ENCODE results near the gene PPFIA4. TPM values are rescaled to one million over a fixed set of nuclear protein-coding genes. Genes with fewer than 3 reads are reported as not detected.

Gene PPFIA4
- total and polyA plus RNA-seq, 2 donors, result 1.3 to 6.5 TPM

DNA sequence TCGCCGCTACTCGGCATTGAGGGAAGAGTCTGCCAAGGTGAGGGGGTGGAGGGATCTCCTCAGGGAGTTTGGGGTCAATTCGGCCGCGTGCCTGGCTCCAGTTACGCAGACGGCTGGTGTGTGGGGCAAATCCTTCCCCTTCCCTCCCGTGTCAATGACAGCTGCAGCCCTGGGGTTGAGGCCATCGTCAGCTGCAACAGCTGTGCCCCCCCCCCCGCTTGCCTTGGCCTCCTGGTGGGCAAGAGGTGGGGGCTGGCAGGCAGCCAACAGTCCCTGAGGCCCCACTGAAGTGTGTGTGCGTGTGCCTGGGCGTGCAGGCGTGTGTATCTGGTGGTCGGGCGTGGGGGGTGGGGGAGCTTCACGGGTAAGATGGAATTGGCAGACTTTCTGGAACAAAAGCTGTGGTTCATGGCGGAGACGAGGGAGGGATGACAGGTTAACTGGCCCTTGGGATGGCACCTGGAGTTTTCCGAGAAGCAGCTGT is 25.6 kb downstream of the PPFIA4 start:
- Histone ChIP-seq H3K36me3 (ENCODE audit: insufficient read depth) (no peaks in the 10 kb centered on the region), H3K4me1 (ENCODE audit: insufficient read depth) (no peaks in the 10 kb centered on the region), H3K27ac (ENCODE audit: low read depth) (no peak overlapping the region), H3K4me3 (ENCODE audit: low read depth, low read length) (no peak overlapping the region)
- WGBS, result 57% methylated on average over 20 of the region's 20 CpGs
- DNase-seq (ENCODE audit: extremely low spot score), result no peak

DNA sequence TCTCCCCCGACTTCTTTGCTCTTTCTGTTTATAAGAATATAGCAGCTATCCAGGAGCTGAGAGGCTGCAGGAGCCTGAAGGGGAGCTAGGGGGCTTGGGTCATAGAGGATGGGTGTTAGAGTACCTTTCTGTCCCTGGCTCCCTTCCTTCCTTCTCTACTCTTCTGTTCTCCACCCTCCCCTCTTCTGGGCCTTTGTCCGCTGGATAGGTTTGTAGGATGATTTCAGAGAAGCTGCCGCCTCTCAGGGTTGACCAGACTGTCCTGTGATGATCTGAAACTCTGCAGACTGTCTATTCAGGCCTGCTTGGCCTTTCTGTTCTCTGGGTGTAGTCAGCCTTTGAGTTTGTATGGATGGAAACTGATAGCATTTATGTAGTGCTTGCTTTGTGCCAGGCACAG is 26.3 kb downstream of the PPFIA4 start:
- H3K4me3 ChIP-seq (ENCODE audit: low read depth, low read length), result no peak overlapping the region
- no peak overlapping the region for H3K27ac ChIP-seq (ENCODE audit: low read depth)
- no peaks in the 10 kb centered on the region for H3K36me3 ChIP-seq (ENCODE audit: insufficient read depth)
- H3K4me1 ChIP-seq (ENCODE audit: insufficient read depth), result no peaks in the 10 kb centered on the region
- DNase-seq (ENCODE audit: extremely low spot score), result no peak
- 85% methylated on average over 3 of the region's 3 CpGs for WGBS

DNA sequence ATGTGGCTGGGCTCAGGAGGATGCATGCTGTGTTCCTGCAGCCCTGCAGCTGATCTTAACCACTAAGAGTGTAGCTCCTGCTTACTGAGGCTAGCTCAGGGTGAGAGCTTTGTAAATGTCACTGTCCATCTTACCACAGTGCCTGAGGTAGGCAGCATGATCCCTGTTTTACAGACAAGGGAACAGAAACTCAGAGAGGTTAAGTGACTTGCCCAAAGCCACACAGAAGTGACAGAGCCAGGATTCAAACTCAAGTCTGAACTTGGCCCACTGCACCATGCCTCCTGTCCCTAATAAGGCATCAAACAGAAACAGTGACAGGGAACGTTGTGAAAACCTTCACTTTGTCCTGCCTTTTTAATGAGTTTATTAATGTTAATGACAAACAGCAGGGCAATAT is 27.9 kb downstream of the PPFIA4 start:
- WGBS, result 89% methylated on average over 1 of the region's 1 CpG

DNA sequence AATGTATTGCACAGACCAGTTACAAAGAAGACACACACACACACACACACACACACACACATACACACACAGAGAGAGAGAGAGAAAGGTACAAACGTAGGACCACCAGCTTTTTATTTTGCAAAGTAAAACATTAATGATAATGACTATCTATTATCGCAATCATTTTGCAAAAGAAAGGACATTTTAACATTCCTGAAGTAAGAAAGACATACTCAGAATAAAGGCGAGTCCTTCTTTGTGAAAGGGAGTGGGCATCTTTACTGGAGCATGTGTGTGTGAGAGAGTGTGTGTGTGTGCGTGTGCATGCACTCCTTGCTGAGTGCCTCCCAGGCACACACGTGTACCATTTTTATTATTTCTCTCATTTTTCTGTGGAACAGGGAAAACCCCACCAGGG is 28.4 kb downstream of the PPFIA4 start:
- Histone ChIP-seq H3K4me1 (ENCODE audit: insufficient read depth) (no peaks in the 10 kb centered on the region), H3K27ac (ENCODE audit: low read depth) (no peak overlapping the region), H3K4me3 (ENCODE audit: low read depth, low read length) (no peak overlapping the region), H3K36me3 (ENCODE audit: insufficient read depth) (no peaks in the 10 kb centered on the region)
- DNase-seq (ENCODE audit: extremely low spot score), result no peak
- 86% methylated on average over 5 of the region's 5 CpGs for WGBS

More for the DNA sequence above, 27.9 kb downstream of the PPFIA4 start:
- no peaks in the 10 kb centered on the region for H3K36me3 ChIP-seq (ENCODE audit: insufficient read depth)
- no peaks in the 10 kb centered on the region for H3K4me1 ChIP-seq (ENCODE audit: insufficient read depth)
- no peak overlapping the region for H3K4me3 ChIP-seq (ENCODE audit: low read depth, low read length)
- DNase-seq (ENCODE audit: extremely low spot score), result no peak
- no peak overlapping the region for H3K27ac ChIP-seq (ENCODE audit: low read depth)

DNA sequence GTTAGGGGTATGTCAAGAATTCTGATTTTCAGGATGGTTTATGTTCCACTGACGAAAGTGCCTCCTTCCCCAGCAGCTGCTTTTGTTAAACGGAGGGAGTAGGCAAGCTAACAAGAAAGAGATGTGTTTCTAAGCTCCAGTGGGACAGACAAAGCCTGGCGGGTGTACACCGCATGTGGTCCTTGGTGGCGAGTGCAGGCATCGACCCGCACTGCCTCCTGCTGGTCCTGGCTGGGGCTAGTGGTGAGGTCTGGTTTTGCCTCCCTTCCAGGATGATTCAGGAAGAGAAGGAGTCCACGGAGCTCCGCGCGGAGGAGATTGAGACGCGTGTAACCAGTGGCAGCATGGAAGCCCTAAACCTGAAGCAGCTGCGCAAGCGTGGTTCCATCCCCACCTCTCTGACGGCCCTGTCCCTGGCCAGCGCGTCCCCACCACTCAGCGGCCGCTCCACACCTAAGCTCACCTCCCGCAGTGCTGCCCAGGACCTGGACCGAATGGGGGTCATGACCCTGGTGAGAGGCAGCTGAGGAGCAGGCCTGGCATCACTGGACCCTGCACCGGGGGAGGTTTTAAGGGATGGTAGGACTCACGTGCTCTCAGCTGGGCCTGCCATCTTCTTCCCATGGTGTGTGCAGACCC is 29.0 kb downstream of the PPFIA4 start:
- no peak for DNase-seq (ENCODE audit: extremely low spot score)
- WGBS, result 94% methylated on average over 24 of the region's 24 CpGs
- Histone ChIP-seq H3K36me3 (ENCODE audit: insufficient read depth) (no peaks in the 10 kb centered on the region), H3K4me3 (ENCODE audit: low read depth, low read length) (no peak overlapping the region), H3K4me1 (ENCODE audit: insufficient read depth) (no peaks in the 10 kb centered on the region), H3K27ac (ENCODE audit: low read depth) (no peak overlapping the region)

DNA sequence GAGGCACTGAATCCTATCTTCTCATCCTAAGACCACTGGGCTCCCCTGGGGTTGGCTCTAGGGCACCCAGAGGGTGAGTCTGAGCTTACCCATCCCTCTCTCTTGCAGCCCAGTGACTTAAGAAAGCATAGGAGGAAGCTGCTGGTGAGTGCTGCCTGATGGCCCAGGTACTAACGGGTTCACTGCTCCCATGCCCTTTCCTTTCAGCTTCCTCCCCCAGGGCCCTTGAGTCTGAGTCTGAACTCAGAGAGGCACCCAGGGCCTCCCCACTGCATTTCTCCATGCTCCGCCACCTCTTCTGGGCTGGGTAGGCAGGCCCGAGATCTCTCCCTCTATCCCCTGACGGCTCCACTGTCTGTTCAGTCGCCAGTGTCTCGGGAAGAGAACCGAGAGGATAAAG is 29.7 kb downstream of the PPFIA4 start:
- Histone ChIP-seq H3K4me1 (ENCODE audit: insufficient read depth) (no peaks in the 10 kb centered on the region), H3K4me3 (ENCODE audit: low read depth, low read length) (no peak overlapping the region), H3K27ac (ENCODE audit: low read depth) (no peak overlapping the region), H3K36me3 (ENCODE audit: insufficient read depth) (no peaks in the 10 kb centered on the region)
- 88% methylated on average over 7 of the region's 7 CpGs for WGBS
- DNase-seq (ENCODE audit: extremely low spot score), result no peak

DNA sequence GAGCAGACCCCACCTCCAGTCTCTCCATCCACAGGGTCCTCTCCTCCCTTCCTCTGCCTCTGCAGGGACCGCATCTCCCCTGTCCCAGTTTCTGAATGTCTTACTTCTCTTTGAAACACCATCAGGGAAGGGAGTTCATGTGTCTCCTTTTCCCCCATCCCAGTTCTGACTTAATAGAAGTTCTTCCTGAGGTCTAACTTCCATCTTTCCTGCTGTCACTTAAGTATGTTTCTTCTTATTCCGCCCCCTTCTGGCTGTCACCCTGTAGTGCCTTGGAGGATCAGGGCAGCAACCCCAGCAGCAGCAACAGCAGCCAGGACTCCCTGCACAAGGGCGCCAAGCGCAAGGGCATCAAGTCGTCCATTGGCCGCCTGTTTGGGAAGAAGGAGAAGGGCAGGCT is 30.2 kb downstream of the PPFIA4 start:
- no peaks in the 10 kb centered on the region for H3K4me1 ChIP-seq (ENCODE audit: insufficient read depth)
- no peak overlapping the region for H3K27ac ChIP-seq (ENCODE audit: low read depth)
- no peaks in the 10 kb centered on the region for H3K36me3 ChIP-seq (ENCODE audit: insufficient read depth)
- H3K4me3 ChIP-seq (ENCODE audit: low read depth, low read length), result no peak overlapping the region
- WGBS, result 96% methylated on average over 6 of the region's 6 CpGs
- DNase-seq (ENCODE audit: extremely low spot score), result no peak

DNA sequence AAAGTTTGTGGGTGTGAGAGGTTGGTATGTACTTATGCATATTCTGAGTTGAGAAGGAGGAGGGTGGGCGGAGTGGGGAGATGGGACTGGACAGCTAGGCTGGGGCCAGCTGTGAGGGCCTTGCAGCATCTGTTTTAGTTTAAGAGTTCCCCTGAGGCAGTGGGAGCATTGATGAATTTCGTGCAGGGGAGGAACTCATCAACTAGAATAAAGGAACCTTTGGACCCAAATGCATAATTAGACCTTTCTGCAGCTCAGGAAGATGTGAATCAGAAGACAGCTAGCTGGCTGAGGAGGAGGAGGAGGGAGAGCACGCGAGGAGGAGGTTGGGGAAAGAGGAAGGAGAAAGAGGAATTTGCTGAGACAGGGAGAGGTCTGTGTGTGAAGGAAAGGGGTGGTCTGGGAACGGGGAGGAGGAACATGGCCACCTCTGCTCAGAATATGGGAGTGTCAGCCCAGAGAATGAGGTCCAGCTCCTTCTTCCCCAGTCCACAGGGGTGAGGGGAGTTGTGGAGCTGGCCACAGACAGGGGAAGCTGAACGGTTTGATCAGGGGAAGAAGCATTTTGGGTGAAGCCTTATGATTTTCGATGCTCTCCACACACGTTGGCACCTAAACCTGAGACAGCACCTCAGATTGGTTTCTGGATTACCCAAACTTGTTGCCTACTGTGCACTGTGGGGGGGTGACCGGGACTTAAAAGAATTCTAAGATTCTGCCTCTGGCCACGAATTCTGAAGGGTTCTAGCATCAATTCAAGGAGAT is 31.8 kb downstream of the PPFIA4 start:
- no peak overlapping the region for H3K4me3 ChIP-seq (ENCODE audit: low read depth, low read length)
- H3K27ac ChIP-seq (ENCODE audit: low read depth), result no peak overlapping the region
- peak; percentile 51 for DNase-seq (ENCODE audit: extremely low spot score)
- no peaks in the 10 kb centered on the region for H3K4me1 ChIP-seq (ENCODE audit: insufficient read depth)
- 61% methylated on average over 10 of the region's 10 CpGs for WGBS
- no peaks in the 10 kb centered on the region for H3K36me3 ChIP-seq (ENCODE audit: insufficient read depth)

DNA sequence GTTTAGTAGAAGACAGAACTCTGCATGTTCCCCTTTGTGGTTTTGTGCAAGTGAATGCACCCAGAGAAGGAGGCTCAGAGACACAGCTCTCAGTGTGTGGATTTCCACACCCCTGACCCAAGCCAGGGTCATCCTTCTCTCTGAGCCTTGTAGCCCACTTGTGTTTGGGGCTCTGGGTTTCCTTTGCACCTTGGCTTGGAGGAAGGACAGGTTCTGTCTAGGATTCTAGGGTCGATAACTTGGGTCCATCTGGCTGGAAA is 32.3 kb downstream of the PPFIA4 start:
- H3K36me3 ChIP-seq (ENCODE audit: insufficient read depth), result no peaks in the 10 kb centered on the region
- H3K4me3 ChIP-seq (ENCODE audit: low read depth, low read length), result no peak overlapping the region
- 93% methylated on average over 1 of the region's 1 CpG for WGBS

DNA sequence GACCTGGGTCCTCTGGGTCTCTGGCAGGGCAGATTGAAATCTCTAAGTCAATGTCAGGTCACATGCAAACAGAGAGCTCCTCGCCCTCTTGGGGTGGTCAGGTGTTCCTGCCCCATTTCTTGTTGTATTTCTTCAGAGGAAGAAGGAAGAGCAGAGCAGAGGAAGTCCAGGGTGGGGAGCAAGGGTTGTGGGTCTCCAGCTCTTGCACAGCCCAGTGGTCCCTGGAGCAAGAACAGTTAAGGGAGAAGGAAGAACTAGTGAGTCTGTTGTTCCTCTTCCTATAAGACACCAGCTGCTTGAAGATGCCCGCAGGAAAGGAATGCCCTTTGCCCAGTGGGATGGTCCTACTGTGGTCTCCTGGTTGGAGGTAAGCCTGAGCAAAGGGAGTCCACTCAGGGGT is 33.2 kb downstream of the PPFIA4 start:
- no peak for DNase-seq (ENCODE audit: extremely low spot score)
- Histone ChIP-seq H3K36me3 (ENCODE audit: insufficient read depth) (no peaks in the 10 kb centered on the region), H3K27ac (ENCODE audit: low read depth) (no peak overlapping the region), H3K4me1 (ENCODE audit: insufficient read depth) (no peaks in the 10 kb centered on the region), H3K4me3 (ENCODE audit: low read depth, low read length) (no peak overlapping the region)
- WGBS, result 92% methylated on average over 2 of the region's 2 CpGs

More for the DNA sequence above, 32.3 kb downstream of the PPFIA4 start:
- no peak for DNase-seq (ENCODE audit: extremely low spot score)
- Histone ChIP-seq H3K27ac (ENCODE audit: low read depth) (no peak overlapping the region), H3K4me1 (ENCODE audit: insufficient read depth) (no peaks in the 10 kb centered on the region)

DNA sequence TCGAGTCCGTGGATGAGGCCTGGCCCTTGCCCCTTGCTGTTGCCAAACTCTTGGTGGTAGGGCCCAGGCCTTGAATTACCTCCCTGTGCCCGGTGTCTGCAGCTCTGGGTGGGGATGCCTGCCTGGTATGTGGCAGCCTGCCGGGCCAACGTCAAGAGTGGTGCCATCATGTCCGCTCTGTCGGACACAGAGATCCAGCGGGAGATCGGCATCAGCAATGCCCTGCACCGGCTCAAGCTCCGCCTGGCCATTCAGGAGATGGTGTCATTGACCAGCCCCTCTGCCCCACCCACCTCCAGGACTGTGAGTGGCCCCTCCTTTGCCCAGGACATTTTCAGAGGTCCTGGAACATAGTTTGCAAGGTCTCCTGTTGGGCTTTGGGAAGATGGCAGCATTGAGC is 33.8 kb downstream of the PPFIA4 start:
- no peak for DNase-seq (ENCODE audit: extremely low spot score)
- no peaks in the 10 kb centered on the region for H3K4me1 ChIP-seq (ENCODE audit: insufficient read depth)
- 96% methylated on average over 11 of the region's 11 CpGs for WGBS
- H3K36me3 ChIP-seq (ENCODE audit: insufficient read depth), result no peaks in the 10 kb centered on the region
- H3K27ac ChIP-seq (ENCODE audit: low read depth), result no peak overlapping the region
- no peak overlapping the region for H3K4me3 ChIP-seq (ENCODE audit: low read depth, low read length)

DNA sequence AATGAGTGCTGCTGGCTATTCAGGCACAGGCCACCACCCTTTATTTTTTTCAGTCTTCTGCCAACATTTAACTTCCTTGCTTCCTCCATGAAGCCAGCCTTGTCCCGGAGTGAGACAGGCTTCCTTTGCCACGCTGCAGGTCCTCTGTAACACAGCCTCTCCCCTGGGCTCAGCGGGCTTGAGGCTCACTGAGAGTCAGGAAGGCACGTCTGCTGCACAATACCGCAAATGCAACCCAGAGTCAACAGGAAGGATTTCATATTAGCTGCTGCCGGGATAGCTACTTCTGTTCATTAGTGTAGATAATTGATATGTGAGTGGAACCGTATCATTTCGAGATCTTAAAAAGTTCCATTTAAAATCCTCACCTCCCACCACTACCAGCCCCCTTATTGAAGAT is 37.0 kb downstream of the PPFIA4 start:
- no peak overlapping the region for H3K4me3 ChIP-seq (ENCODE audit: low read depth, low read length)
- WGBS, result 79% methylated on average over 8 of the region's 8 CpGs
- no peaks in the 10 kb centered on the region for H3K4me1 ChIP-seq (ENCODE audit: insufficient read depth)
- DNase-seq (ENCODE audit: extremely low spot score), result no peak
- no peaks in the 10 kb centered on the region for H3K36me3 ChIP-seq (ENCODE audit: insufficient read depth)
- H3K27ac ChIP-seq (ENCODE audit: low read depth), result no peak overlapping the region

DNA sequence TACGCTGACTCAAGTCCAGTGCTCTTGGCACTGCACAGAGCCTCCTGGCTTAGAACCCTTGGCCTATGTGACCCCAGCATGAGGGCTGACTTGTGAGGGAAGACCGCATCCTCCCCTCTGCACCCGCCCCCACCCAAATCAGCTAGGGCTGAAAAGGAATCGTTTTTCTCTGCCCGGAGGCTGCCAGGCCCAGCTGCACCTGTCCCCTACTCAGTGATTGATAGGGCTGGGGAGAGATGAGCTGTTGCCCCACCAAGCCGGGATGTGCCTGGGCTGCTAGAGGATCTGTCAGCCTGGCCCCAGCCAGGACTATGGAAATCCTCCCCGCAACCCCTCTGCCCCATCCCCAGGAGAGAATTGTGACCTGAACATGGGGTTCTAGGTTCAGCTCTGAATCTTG is 38.9 kb downstream of the PPFIA4 start:
- no peaks in the 10 kb centered on the region for H3K36me3 ChIP-seq (ENCODE audit: insufficient read depth)
- no peak overlapping the region for H3K27ac ChIP-seq (ENCODE audit: low read depth)
- no peak overlapping the region for H3K4me3 ChIP-seq (ENCODE audit: low read depth, low read length)
- no peaks in the 10 kb centered on the region for H3K4me1 ChIP-seq (ENCODE audit: insufficient read depth)
- 94% methylated on average over 7 of the region's 7 CpGs for WGBS
- DNase-seq (ENCODE audit: extremely low spot score), result no peak

DNA sequence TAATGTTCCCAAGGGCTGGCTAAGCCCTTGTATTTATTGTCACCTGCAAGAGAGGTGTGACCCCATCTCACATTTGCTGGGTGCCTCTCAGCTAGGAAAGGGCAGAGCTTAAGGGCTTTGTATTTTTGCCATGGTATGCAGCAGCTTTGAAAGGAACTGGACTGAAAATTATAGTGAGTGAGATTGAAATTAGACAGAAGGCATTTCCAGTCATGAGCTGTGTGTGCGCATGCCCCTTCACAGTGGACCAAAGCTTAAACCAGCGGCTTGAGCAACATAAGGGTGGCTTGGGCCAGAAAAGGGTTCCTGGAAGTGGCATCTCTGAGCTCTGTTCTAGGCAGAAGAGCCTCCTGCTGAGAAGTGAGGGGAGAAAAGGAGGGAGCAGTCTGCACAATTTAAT is 39.7 kb downstream of the PPFIA4 start:
- no peaks in the 10 kb centered on the region for H3K4me1 ChIP-seq (ENCODE audit: insufficient read depth)
- WGBS, result 79% methylated on average over 2 of the region's 2 CpGs
- H3K4me3 ChIP-seq (ENCODE audit: low read depth, low read length), result no peak overlapping the region
- DNase-seq (ENCODE audit: extremely low spot score), result no peak
- no peak overlapping the region for H3K27ac ChIP-seq (ENCODE audit: low read depth)
- no peaks in the 10 kb centered on the region for H3K36me3 ChIP-seq (ENCODE audit: insufficient read depth)

Data from urinary bladder (tissue), 4 donors.